RCC 7860 (cell line): Measurements from ENCODE around the gene APPL2.
A peak's percentile ranks its signal among the peaks of the same experiment; 100 is the strongest.
"Not testable (repeated sequence)": the region's sequence is repeated elsewhere in the genome, so short reads cannot be mapped to it uniquely, and the experiment has no call there.

Experiments
- DNase-seq: peaks from one replicate; pipeline ENCODE4 v3.0.0-alpha.2; 2015; ENCODE audit warnings: low spot score
- FAIRE-seq: peaks from 2 replicates; lab custom pipeline; 2012; peaks lifted over from hg19 to GRCh38; lab: Jason Lieb, UNC

Gene APPL2

DNA sequence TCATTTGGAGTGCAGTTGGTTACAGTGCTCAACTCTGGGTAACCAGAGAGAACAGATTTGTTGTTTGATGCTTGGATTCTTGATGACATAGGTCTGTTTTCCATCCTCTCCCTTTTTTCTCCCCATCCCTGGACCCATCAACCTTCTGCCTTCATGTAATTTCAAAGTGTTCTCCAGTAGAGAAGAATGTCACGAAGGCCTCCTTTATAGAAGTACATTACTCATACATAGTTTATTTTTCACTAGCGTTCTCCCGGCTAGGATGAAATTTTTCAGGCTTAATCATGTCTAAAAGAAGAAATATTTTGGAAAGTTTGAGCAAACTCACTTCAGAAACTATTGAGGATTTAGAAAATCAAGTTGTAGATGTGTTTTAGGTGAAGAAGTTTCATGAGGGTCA lies 20.9 kb upstream of the APPL2 start:
- FAIRE-seq: peak; percentile 52
- DNase-seq: peak; percentile 63

DNA sequence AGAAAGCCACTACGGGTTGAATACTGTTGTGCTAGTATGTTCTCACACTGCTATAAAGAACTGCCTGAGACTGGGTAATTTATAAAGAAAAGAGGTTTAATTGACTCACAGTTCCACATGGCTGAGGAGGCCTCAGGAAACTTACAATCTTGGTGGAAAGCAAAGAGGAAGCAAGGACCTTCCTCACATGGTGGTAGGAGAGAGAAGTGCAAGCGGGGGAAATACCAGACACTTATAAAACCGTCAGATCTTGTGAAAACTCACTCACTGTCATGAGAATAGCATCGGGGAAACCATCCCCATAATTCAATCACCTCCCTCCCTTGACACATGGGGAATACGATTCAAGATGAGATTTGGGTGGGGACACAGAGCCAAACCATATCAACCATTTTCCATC lies 20.5 kb upstream of the APPL2 start:
- not testable (repeated sequence) for FAIRE-seq
- peak; percentile 5 for DNase-seq

- DNase-seq: peak; percentile 22
- FAIRE-seq: no peak
Observed at GRCh38 chr12:105256011-105256410, 20.0 kb upstream of the APPL2 start.

DNA sequence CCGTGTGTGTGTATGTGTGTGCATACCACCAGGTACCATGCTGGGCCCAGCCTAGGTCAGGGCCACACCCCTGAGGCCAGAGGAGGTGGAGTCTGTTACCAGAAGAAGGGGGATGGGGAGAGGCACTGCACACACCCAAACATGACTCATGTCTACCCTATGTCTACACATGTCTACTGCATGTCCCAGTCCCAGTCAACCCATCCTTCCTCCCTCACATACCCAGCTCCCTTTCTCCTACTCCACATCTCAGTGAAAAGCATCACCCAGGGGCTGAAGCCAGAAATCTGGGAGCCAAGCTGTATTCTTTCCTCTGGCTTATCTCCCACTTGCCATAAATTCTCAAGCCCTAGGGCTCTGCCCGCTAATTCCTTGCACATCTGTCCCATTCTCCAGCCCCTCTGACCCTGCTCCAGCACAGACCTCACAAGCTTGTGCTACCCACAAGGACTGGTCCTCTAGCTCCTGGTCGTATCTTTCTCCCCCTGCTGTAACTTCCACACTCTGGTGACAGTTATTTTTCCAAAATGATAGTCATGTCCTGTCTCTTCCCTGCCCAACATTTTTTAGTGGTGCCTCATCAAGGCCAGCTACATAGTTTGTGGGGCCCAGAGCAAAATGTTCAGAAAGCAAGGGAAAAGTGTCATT lies 18.0 kb upstream of the APPL2 start:
- FAIRE-seq: peak; percentile 75

GRCh38 chr12:105252901-105253300 lies 16.9 kb upstream of the APPL2 start:
- FAIRE-seq: no peak

More for the DNA sequence above, 18.0 kb upstream of the APPL2 start:
- peak; percentile 82 for DNase-seq

DNA sequence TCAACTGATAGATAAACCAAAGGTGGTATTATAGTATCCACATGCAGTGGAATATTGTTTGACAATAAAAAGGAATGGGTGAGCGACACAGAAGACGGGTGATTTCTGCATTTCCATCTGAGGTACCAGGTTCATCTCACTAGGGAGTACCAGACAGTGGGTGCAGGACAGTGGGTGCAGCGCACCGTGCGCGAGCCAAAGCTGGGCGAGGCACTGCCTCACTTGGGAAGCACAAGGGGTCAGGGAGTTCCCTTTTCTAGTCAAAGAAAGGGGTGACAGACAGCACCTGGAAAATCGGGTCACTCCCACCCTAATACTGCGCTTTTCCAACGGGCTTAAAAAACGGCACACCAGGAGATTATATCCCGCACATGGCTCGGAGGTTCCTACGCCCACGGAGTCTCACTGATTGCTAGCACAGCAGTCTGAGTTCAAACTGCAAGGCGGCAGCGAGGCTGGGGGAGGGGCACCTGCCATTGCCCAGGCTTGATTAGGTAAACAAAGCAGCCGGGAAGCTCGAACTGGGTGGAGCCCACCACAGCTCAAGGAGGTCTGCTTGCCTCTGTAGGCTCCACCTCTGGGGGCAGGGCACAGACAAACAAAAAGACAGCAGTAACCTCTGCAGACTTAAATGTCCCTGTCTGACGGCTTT lies 9.9 kb upstream of the APPL2 start:
- not testable (repeated sequence) for DNase-seq, FAIRE-seq

More at GRCh38 chr12:105252901-105253300, 16.9 kb upstream of the APPL2 start:
- DNase-seq: no peak

DNA sequence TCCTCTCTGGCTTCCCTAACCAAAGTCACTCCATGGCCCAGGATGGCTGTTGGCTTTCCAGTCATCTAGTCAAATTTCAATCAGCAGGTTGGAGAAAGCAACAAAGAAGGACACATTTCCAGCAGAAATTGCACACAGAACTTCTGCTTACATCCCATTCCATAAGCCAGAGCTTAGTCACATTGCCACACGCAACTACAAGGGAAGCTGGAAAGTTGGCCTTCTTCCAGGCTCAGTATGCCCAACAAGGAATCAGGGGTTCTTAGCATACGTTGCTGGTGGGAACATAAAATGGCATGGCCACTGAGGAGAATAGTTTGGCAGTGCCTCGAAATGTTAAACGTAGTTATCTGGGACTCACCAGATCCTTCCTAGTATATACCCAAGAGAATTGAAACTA lies 9.3 kb upstream of the APPL2 start:
- DNase-seq (no peak), FAIRE-seq (no peak)

GRCh38 chr12:105240228-105240627 lies 4.3 kb upstream of the APPL2 start:
- no peak for FAIRE-seq
- DNase-seq: no peak

DNA sequence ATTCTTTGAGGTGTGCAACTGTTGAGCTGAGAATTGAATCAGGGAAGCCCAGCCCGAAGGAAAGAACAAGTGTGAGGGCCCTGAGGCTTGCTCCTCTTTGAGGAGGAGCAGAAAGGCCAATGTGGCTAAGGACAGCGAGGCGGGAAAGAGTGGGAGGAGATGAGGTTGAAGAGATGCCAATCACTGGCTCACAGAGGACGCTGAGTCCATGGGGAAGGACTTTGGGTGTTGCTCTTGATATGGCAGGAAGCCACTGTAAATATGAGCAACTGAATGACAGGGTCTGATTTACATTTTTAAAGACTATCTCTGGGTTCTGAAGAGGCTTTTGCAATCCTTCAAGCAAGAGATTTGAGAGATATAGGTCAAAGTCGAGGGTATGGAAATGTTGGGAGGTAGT lies 3.3 kb upstream of the APPL2 start:
- no peak for DNase-seq
- no peak for FAIRE-seq

GRCh38 chr12:105237666-105238065 lies 1.7 kb upstream of the APPL2 start:
- FAIRE-seq (no peak), DNase-seq (no peak)

GRCh38 chr12:105235281-105235731 lies 668 bp downstream of the APPL2 start:
- FAIRE-seq: no peak
- no peak for DNase-seq

- FAIRE-seq: no peak
- no peak for DNase-seq
Observed at GRCh38 chr12:105234197-105234596, 1.8 kb downstream of the APPL2 start.

DNA sequence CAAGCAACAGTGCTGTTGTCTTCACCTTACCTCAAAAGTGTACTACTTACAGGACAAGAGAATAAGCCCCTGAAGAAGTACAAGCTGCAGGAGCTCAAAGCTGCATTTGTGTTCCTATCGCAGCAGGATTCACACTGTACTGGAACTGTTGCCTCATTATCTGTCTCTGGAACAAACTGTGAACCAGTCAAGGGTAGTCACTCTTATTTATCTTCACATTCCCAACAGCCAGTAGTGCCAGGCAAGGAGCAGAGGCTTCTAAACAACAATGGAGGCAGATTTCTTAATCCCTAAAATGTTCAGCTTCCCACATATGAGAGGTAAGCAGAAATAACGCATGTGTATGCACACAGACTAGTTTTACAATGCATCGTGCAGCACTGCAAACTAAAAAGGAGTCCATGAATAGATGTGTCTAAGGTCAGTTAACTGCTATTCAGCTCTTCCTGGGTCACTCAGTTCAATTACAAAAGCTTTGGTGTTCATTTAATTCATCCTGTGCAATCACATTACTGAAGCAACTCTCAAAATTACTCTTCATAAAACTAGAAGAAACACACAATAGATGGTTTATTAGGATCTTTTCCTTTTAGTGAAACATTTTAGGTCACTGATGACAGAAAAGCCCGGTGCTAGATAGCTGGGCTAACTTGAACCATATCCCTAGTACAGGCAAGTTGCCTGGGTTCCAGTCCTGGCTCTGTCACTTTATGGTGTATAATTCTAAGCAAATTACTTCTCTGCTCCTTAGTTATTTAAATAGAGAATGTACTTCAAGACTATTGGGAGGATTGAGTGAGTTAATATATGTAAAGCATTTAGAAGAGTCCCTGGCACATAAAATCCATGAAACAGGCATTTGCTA lies 2.7 kb downstream of the APPL2 start:
- DNase-seq: no peak
- no peak for FAIRE-seq

DNA sequence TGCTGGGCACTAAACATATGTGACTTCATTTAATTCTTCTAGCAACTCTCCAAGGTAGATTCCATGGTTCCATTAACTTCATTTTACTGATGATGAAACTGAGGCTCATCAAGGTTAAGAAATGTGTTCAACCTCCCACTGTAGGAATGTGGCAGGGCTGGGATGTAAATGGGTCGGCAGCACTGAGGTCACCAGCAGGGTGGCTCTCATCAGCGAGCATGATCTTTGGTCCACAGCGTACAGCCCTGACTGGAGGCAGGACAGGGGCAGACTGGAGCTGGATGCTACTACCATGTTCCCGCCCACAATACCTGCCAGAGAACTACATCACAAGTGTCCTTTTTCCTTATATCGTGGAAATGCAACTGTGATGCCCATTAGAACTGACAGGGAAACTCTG lies 4.6 kb downstream of the APPL2 start:
- FAIRE-seq: no peak
- DNase-seq: no peak

DNA sequence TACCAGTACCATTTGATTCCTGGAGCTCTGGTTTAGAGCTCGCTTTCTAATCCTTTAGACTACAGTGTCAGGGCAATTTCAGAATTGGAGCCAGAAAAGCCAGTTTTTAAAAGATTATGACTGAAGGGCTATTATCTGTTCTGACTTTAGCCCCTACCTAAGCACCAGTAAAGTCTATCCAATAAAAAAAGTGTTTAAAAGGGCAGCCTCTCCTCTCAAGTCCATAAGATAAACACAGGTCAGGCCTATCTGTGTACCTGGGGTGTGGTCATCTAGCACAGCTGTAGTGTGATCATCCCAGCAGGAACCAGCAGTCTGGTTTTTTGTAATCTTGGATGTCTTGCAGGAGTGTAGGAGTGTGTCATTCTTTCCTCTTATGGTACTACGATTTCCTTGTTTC lies 6.6 kb downstream of the APPL2 start:
- DNase-seq (no peak), FAIRE-seq (no peak)

DNA sequence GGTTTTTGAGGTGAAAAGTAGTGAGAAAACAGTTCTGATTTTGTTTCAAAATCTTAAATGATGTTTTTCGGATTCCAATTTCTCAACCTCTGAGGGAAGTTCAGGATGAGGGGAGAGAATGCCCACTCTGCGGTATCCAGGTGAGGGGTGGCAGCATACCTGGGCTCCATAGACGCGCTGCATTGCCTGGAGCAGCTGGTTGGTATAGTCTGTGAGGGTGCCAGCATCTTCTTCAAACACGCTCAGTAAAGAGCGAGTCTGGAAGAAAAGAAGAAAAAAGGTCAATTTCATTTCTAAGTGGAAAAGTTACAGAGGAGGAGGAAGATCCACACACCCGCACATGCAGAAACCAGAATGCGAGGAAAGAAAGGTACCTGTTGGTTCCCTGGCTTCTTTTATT lies 7.0 kb downstream of the APPL2 start:
- DNase-seq (no peak), FAIRE-seq (no peak)

- FAIRE-seq: no peak
Observed at GRCh38 chr12:105228494-105228893, 7.5 kb downstream of the APPL2 start.

GRCh38 chr12:105227879-105228278 lies 8.1 kb downstream of the APPL2 start:
- no peak for FAIRE-seq

More at GRCh38 chr12:105228494-105228893, 7.5 kb downstream of the APPL2 start:
- no peak for DNase-seq

GRCh38 chr12:105226219-105226618 lies 9.8 kb downstream of the APPL2 start:
- DNase-seq (no peak), FAIRE-seq (no peak)

More at GRCh38 chr12:105227879-105228278, 8.1 kb downstream of the APPL2 start:
- no peak for DNase-seq

GRCh38 chr12:105225505-105226015 lies 10.4 kb downstream of the APPL2 start:
- DNase-seq: no peak
- no peak for FAIRE-seq

- DNase-seq (no peak), FAIRE-seq (no peak)
Observed at GRCh38 chr12:105224399-105224798, 11.6 kb downstream of the APPL2 start.
